Central memory CD8-positive, alpha-beta T cell (primary cell): ENCODE results near the gene RELCH.

Experiments used
- ATAC-seq: fragments of 150-1000 bp; cut with Tn5 transposase; replicated peaks from 2 replicates; pipeline ENCODE4 v1.10.0; 2022; ENCODE audit warnings: mild to moderate bottlenecking, moderate FRiP score, moderate number of reproducible peaks; ENCODE audit not compliant: poor library complexity, severe bottlenecking; ENCODE audit errors: extremely low read depth
- DNase-seq, 2 donors: peaks; one replicate each; pipeline ENCODE4 v3.0.0; 2021; ENCODE audit warnings: low spot score in 2 of 2
- H3K27ac Mint-ChIP-seq: one replicate; pipeline ENCODE4 v1.8.0; 2022; ENCODE audit warnings: low read depth, mild to moderate bottlenecking, moderate library complexity, mixed read lengths
- H3K27me3 Mint-ChIP-seq: one replicate; pipeline ENCODE4 v1.8.0; 2022; ENCODE audit warnings: mixed read lengths
- H3K36me3 Mint-ChIP-seq: one replicate; pipeline ENCODE4 v1.8.0; 2022; ENCODE audit warnings: mild to moderate bottlenecking, moderate library complexity, mixed read lengths; ENCODE audit not compliant: insufficient read depth
- H3K4me1 Mint-ChIP-seq: one replicate; pipeline ENCODE4 v1.8.0; 2022; ENCODE audit warnings: mixed read lengths
- H3K4me3 Mint-ChIP-seq: one replicate; pipeline ENCODE4 v1.8.0; 2022; ENCODE audit warnings: mild to moderate bottlenecking, moderate library complexity, mixed read lengths
- H3K9me3 Mint-ChIP-seq: one replicate; pipeline ENCODE4 v1.8.0; 2022; ENCODE audit warnings: mixed read lengths

RELCH gene, protein sequence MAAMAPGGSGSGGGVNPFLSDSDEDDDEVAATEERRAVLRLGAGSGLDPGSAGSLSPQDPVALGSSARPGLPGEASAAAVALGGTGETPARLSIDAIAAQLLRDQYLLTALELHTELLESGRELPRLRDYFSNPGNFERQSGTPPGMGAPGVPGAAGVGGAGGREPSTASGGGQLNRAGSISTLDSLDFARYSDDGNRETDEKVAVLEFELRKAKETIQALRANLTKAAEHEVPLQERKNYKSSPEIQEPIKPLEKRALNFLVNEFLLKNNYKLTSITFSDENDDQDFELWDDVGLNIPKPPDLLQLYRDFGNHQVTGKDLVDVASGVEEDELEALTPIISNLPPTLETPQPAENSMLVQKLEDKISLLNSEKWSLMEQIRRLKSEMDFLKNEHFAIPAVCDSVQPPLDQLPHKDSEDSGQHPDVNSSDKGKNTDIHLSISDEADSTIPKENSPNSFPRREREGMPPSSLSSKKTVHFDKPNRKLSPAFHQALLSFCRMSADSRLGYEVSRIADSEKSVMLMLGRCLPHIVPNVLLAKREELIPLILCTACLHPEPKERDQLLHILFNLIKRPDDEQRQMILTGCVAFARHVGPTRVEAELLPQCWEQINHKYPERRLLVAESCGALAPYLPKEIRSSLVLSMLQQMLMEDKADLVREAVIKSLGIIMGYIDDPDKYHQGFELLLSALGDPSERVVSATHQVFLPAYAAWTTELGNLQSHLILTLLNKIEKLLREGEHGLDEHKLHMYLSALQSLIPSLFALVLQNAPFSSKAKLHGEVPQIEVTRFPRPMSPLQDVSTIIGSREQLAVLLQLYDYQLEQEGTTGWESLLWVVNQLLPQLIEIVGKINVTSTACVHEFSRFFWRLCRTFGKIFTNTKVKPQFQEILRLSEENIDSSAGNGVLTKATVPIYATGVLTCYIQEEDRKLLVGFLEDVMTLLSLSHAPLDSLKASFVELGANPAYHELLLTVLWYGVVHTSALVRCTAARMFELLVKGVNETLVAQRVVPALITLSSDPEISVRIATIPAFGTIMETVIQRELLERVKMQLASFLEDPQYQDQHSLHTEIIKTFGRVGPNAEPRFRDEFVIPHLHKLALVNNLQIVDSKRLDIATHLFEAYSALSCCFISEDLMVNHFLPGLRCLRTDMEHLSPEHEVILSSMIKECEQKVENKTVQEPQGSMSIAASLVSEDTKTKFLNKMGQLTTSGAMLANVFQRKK

DNA sequence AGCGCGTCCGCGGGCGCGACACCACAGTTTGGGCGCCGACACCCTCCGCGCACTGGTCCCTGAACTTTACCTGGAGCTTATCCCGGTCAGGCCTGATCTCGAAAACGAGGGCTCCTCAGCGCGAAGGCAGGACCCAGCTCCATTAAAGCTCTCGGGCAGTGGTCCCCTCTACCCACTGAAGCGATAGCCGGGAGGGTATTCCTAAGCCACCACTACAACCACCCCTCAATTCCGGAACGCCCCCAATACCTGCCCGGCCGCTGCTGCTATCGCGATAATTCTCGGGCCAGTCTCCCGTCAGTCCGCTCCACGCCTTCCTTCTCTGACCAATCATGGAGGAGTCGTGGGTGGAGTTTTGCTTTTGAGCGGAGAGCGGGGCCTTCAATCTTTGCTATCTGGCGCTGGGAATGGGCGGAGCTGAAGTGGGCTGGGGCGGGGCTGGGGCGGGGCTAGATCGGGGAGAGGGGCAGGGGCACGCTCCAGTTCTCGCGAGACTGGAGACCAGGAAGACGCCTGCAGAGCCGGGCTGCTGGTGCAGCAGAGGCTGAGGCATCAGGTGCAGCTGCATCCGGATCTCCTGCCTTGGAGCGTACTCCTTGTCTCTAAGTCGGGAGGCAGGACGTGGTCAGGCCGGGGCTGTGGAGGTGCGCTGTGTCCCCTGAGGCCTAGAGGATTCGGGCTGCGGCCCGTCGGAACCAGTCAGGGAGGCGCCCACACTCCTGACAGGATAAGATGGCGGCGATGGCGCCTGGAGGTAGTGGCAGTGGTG is at the start of gene RELCH, which contains the start of gene PIGN:
RELCH (plus strand) TSS at position 482 of the 769 bp plus-strand sequence; CDS start at position 733, 251 bp downstream.
PIGN (minus strand) TSS at position 283 of the 769 bp plus-strand sequence. CDS start 25,703 bp downstream, outside the sequence.
- H3K27me3 Mint-ChIP-seq: no peaks in the 10 kb centered on the region
- H3K27ac Mint-ChIP-seq: peak within 1 kb of the TSS; percentile 98
- H3K9me3 Mint-ChIP-seq: no peaks in the 10 kb centered on the region
- peak; percentile 95 for ATAC-seq
- peaks cover 19% of the 10 kb centered on the region for H3K36me3 Mint-ChIP-seq
- H3K4me1 Mint-ChIP-seq: peaks cover 55% of the 10 kb centered on the region
- H3K4me3 Mint-ChIP-seq: peak within 1 kb of the TSS; percentile 100
- peak; percentile 85 to 94 for DNase-seq

DNA sequence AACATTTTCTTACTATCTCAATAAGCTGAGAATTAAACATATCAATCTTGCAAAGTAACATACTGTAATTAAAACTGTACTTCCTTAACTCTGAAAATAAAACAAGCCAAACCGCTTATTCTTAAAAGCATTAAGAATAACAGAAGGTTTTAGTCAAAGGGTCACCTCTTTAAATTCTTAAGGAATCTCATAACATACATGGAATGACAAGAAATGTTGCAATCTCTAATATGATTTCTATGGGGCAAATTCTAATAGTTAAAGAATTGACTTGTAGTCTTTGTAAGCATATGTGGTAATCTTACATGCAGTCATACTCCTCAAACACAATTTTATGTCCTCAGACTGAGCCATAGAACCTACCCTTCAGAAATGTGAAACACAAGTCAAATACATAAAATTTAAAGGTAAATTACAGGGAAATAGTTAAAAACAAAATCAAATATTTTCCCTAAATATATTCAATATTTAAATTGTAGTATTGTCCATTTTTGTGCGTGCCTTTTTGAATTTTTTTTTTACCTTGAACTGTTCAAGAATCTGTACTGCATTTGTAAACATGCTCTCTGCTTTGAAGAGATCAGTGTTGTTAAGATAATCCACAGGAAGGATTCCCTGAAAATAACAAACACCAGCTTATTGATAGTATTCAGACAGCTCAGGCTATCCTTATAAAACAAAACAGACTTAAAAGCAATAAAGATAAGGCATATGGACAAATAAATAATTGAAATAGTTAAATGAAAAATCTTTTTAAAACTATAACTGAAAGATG is 48.4 kb upstream of the RELCH start:
- Mint-ChIP-seq H3K27me3 (no peaks in the 10 kb centered on the region), H3K9me3 (no peaks in the 10 kb centered on the region), H3K27ac (no peak overlapping the region), H3K36me3 (peaks cover 5% of the 10 kb centered on the region), H3K4me1 (no peaks in the 10 kb centered on the region), H3K4me3 (no peak overlapping the region)
- DNase-seq (no peak), ATAC-seq (no peak)

DNA sequence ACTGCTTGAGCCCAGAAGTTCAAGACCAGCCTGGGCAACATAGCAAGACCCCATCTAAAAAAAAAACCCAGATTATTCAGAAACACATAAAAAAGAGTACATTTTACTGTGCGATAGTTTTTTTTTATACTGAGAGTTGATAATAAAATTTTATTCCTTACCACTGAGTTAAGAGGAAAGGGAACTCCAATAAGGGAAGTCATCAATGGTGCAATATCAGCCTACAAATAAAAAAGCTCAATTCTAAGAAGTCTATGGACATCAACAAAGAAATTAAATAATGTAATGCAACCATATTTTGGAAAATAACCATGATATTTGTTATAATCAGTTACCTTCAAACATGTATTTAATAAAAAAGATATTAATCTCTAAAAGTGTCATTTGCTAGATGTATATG is 46.8 kb upstream of the RELCH start:
- DNase-seq (no peak), ATAC-seq (no peak)
- Mint-ChIP-seq H3K36me3 (peaks cover 4% of the 10 kb centered on the region), H3K4me1 (no peaks in the 10 kb centered on the region), H3K27ac (no peak overlapping the region), H3K9me3 (no peaks in the 10 kb centered on the region), H3K4me3 (no peak overlapping the region), H3K27me3 (no peaks in the 10 kb centered on the region)

DNA sequence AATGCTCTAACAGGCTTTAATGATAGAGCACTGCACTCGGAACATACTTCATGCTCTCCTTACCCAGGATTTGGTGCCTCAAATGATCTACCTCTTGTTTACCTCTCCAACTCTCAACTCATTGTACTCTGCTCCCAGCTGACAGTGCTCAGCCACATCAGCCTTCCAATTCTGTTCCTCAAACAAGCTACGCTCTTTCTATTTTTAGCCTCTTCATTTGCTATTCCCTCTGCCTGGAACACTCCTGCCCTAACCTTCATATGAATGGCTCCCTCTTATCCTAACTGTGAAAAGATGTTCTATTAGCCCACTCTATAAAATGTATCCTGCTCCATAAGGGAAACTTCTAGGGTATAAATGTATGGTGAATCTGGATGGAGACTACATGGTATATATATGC is 42.7 kb upstream of the RELCH start:
- DNase-seq: no peak
- no peaks in the 10 kb centered on the region for H3K9me3 Mint-ChIP-seq
- ATAC-seq: no peak
- no peak overlapping the region for H3K4me3 Mint-ChIP-seq
- H3K27ac Mint-ChIP-seq: no peak overlapping the region
- no peaks in the 10 kb centered on the region for H3K27me3 Mint-ChIP-seq
- no peaks in the 10 kb centered on the region for H3K4me1 Mint-ChIP-seq
- H3K36me3 Mint-ChIP-seq: peaks cover 8% of the 10 kb centered on the region

DNA sequence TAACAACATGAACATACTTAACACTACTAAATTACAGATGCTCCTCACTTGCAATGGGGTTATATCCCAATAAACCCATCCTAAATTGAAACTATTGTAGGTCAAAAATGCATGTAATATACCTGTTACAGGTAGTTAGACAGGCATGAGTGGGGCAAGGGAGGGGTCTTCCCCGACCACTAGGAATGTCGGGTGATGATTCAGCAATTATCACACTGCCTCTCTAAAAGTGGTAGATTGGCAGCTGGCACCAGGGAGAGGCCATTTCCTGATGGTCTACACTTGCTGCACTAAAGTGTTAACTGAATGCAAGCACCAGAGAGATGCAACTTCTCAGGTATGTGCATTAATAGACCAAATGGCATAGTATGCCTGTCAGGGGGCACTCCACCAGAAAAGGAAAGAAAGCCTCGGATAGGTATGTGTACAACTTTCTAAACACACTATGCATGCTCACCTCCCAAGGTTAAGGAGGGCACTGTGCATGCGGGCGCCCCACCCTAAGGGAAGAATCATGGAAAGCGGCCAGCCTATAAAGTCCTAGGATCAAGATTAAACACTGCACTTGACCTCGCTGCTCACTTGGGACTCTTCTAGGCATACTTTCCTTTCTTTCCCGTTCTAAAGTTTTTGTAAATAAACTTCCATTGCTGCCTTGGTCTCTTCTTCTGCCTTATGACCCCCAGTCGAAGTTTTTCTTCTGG is 35.8 kb upstream of the RELCH start:
- no peaks in the 10 kb centered on the region for H3K4me1 Mint-ChIP-seq
- no peaks in the 10 kb centered on the region for H3K27me3 Mint-ChIP-seq
- no peak overlapping the region for H3K4me3 Mint-ChIP-seq
- H3K9me3 Mint-ChIP-seq: no peaks in the 10 kb centered on the region
- H3K36me3 Mint-ChIP-seq: peaks cover 4% of the 10 kb centered on the region
- DNase-seq: no peak
- H3K27ac Mint-ChIP-seq: no peak overlapping the region
- no peak for ATAC-seq

DNA sequence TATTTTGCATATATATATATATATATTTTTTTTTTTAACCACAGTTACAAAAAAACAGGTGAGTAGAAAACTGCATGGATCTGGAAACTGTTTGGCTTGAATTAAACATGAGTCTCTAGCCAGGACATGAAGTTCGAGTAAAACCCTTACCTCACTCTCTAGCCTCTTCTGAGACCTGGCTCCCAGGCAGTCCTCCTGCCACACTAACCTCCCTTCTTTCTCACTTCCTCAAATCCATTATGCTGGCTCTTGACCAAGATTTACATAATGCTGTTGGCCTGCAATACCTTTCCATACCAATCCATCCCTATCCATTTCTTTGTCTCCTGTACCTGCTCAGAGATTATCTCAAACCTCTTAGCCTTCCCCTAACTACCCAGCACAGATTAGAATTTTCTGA is 34.2 kb upstream of the RELCH start:
- Mint-ChIP-seq H3K27ac (no peak overlapping the region), H3K4me3 (no peak overlapping the region), H3K4me1 (no peaks in the 10 kb centered on the region), H3K36me3 (peaks cover 6% of the 10 kb centered on the region), H3K9me3 (no peaks in the 10 kb centered on the region), H3K27me3 (no peaks in the 10 kb centered on the region)
- no peak for DNase-seq
- no peak for ATAC-seq

DNA sequence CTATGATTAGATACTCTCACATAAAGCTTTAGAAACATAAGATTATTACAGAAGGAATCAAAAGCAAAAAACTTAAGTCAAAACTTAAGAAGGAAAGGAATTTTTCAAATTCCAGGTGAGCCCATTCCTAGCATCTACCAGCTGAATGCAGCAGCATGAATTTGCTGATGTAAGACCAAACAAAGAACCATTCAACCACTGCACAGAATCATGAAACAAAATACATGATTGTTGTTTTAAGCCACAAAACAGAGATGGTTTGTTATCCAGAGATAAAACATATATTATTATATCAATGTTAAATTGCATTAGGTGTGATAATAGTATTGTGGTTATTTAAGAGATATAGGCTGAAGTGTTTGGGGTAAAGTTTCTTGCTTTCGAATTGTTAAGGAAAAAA is 29.2 kb upstream of the RELCH start:
- DNase-seq: no peak
- Mint-ChIP-seq H3K4me1 (peaks cover 4% of the 10 kb centered on the region), H3K4me3 (no peak overlapping the region), H3K27ac (no peak overlapping the region), H3K27me3 (no peaks in the 10 kb centered on the region), H3K36me3 (peaks cover 13% of the 10 kb centered on the region), H3K9me3 (no peaks in the 10 kb centered on the region)
- ATAC-seq: no peak

DNA sequence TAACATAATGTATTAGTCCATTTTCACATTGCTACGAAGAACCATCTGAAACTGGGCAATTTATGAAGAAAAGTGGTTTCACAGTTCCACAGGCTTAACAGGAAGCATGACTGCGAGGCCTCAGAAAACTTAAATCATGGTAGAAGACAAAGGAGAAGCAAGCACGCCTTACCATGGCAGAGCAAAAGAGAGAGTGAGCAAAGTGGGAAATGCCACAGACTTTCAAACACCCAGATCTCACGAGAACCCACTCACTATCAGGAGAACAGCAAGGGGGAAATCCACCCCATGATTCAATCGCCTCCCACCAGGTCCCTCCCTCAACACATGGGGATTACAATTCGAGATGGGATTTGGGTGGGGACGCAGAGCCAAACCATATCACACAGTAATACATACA is 22.7 kb upstream of the RELCH start:
- H3K4me3 Mint-ChIP-seq: no peak overlapping the region
- no peaks in the 10 kb centered on the region for H3K9me3 Mint-ChIP-seq
- peaks cover 24% of the 10 kb centered on the region for H3K4me1 Mint-ChIP-seq
- no peak for DNase-seq
- H3K36me3 Mint-ChIP-seq: peaks cover 4% of the 10 kb centered on the region
- no peak overlapping the region for H3K27ac Mint-ChIP-seq
- ATAC-seq: no peak
- no peaks in the 10 kb centered on the region for H3K27me3 Mint-ChIP-seq

DNA sequence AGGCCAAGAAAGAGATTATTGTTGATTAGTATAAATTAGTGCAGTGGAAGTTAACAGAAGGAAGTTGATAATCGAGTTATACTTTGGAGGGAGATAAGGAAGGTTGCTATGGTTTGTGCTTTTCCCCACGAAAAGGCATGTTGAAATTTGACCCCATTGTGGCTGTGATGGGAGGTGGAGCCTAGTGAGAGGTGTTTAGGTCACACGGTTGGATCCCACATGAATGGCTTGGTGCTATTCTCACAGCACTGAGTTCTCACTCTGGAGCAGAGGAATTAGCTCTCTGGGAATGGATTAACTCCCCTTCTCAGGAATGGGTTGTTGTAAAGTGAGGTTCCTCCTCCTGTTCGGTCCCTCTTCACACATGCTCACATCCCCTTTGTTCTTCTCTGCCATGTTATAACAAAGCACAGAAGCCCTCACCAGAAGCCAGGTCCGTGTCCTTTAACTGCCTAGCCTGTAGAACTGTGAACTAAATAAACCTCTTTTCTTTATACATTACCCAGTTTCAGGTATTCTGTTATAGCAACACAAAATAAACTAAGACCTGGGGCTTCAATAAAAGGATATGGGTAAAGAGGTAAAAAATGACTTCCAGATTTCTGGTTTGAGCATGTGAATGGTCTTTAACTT is 22.1 kb upstream of the RELCH start:
- Mint-ChIP-seq H3K4me1 (peaks cover 24% of the 10 kb centered on the region), H3K9me3 (no peaks in the 10 kb centered on the region), H3K36me3 (peaks cover 3% of the 10 kb centered on the region), H3K27me3 (no peaks in the 10 kb centered on the region), H3K4me3 (no peak overlapping the region), H3K27ac (no peak overlapping the region)
- DNase-seq: no peak
- ATAC-seq: no peak

DNA sequence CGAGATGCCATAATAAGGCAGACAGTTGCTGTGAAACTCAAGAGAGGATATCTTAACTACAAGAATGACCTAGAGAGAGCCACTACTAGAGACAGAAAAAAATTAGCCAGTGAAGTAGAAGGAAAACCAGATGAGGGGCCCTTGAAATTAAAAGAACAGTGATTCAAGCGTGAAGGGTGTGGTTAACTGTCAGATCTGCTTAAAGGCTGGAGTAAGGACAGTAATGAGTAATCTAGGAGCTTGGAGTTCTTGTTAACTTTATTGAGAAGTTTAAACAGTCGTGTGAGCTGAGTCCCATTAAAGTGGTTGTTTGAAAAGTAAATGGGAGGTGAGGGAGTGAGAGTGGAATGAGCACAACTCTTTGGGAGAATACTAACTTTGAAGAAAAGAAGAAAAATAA is 21.5 kb upstream of the RELCH start:
- H3K9me3 Mint-ChIP-seq: no peaks in the 10 kb centered on the region
- DNase-seq: no peak
- H3K36me3 Mint-ChIP-seq: peaks cover 3% of the 10 kb centered on the region
- H3K4me1 Mint-ChIP-seq: peaks cover 29% of the 10 kb centered on the region
- no peak for ATAC-seq
- no peak overlapping the region for H3K27ac Mint-ChIP-seq
- no peaks in the 10 kb centered on the region for H3K27me3 Mint-ChIP-seq
- H3K4me3 Mint-ChIP-seq: no peak overlapping the region
